Kidney capillary endothelial cell (primary cell): ENCODE results near the gene REEP3.
A peak's percentile ranks its signal among the peaks of the same experiment; 100 is the strongest.
"Not testable (repeated sequence)": the region's sequence is repeated elsewhere in the genome, so short reads cannot be mapped to it uniquely, and the experiment has no call there.

ENCODE experiments used
- DNase-seq: peaks from one replicate; pipeline ENCODE4 v3.0.0-alpha.2; 2018; ENCODE audit warnings: low spot score

The REEP3 gene

GRCh38 chr10:63630085-63630930, 109.1 kb downstream of the REEP3 start:
- peak; percentile 76 for DNase-seq

GRCh38 chr10:63630931-63631680, 109.9 kb downstream of the REEP3 start:
- no peak for DNase-seq

GRCh38 chr10:63631991-63632390, 110.8 kb downstream of the REEP3 start:
- DNase-seq: no peak

GRCh38 chr10:63633677-63634487, 112.7 kb downstream of the REEP3 start:
- peak; percentile 36 for DNase-seq

- DNase-seq: no peak
Measured at GRCh38 chr10:63634488-63635065, 113.4 kb downstream of the REEP3 start.

GRCh38 chr10:63636812-63637211, 115.6 kb downstream of the REEP3 start:
- no peak for DNase-seq

GRCh38 chr10:63637901-63638327, 116.7 kb downstream of the REEP3 start:
- no peak for DNase-seq

GRCh38 chr10:63641366-63641765, 120.2 kb downstream of the REEP3 start:
- no peak for DNase-seq

- no peak for DNase-seq
Measured at GRCh38 chr10:63641799-63642198, 120.6 kb downstream of the REEP3 start.

- DNase-seq: no peak
Measured at GRCh38 chr10:63642808-63643207, 121.6 kb downstream of the REEP3 start.

DNA sequence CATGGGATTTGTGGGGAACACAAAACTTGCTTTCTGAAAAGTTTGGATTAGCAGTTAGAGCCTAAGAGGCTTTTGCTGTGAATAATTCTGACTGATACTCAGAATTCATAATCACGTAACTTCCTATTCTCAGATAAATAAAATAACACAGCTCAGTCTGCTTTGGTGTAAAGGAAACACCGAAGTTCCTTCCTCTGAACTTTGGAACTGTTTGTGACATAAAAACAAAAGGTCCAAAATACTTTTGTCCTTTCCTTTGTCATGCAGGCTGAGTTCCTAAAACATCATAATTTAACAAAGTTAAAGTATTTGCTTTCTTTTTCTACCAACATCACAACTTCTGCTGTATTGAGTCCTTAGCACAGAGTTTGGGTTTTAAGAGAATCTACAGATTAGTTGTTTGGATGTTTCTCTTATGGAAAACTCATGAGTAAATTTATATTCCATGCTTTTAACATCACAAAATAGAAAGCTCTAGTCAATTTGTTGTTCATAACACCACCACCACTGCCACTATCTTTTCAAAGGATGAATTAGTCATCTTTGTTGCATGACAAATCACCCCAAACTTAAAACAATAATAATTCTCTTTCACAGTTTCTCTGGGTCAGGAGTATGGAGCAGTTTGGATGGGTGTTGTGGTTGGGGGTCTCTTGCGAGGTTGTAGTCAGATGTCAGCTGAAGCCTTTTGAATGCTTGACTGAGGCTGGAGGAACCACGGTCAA, 123.4 kb downstream of the REEP3 start:
- DNase-seq: peak; percentile 71

DNA sequence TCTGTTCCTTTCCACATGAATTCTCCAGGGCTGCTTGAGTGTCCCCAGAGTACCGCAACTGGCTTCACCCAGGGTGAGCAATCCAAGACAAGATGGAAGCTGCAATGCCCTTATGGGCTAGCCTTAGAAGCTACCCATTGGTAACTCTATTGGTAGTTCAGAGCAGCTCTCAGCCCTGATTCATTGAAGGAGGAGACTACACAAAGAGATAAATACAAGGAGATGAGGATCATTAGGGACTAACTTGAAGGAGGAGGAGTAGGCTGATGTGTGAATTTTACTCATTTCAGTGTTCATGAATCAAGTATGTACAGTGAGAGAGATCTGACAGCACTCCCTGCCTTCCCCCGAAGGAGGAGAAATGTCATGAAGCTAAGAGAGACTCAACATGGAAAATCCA, 124.0 kb downstream of the REEP3 start:
- no peak for DNase-seq

DNA sequence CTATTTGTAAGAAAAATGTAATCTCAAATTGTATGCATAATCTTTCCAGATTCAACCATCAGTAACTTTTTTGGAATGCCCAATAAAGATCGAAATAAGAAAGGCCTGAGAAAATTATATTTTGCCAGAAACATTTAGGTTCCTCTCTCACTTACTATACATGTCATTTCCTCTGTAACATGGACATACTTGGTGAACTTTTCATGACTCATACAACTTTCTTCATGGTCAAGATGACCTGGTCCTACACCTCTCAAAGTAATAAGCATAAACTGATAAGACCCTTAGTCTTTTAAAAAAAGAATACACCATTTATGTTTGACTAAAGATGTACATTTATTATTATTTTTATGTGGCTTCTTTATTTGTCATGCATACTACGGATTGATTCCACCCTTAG, 125.3 kb downstream of the REEP3 start:
- peak; percentile 44 for DNase-seq

DNA sequence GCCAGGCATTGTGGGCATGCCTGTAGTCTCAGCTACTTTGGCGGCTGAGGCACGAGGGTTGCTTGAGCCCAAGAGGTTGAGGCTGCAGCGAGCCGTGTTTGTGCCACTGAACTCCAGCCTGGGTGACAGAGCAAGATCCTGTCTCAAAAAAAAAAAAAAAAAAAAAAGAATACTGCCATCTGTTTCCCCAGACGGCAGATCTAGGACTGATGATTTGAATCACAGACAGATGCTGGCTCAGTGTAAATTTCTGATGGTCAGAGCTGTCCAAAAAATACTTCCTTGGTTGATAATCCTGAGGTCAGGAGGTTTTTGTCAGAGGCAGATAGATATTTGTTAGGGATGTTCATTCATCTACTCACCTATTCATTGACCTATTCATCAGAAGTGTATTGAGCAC, 130.7 kb downstream of the REEP3 start:
- DNase-seq: no peak

- no peak for DNase-seq
Measured at GRCh38 chr10:63653747-63654146, 132.5 kb downstream of the REEP3 start.

DNA sequence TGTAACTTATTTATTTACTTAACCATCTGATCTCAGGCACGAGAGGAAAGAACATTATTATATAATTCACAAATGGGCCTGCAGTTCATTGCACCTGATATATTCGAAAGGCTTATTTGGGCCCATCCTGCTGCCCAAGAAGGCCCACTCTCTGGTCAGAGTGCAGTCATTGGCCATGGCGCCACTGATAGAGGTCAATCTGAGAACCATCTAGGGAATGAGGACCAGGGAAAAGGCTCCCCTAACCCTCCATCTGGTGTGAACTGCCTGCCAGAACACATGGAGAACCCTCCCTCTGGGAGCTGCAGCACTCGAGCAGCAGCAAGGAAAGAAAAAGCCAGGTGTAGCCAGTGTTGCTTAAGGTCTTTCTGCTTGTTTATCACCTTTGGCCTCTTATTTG, 136.6 kb downstream of the REEP3 start:
- no peak for DNase-seq

GRCh38 chr10:63660941-63661340, 139.7 kb downstream of the REEP3 start:
- DNase-seq: not testable (repeated sequence)

DNA sequence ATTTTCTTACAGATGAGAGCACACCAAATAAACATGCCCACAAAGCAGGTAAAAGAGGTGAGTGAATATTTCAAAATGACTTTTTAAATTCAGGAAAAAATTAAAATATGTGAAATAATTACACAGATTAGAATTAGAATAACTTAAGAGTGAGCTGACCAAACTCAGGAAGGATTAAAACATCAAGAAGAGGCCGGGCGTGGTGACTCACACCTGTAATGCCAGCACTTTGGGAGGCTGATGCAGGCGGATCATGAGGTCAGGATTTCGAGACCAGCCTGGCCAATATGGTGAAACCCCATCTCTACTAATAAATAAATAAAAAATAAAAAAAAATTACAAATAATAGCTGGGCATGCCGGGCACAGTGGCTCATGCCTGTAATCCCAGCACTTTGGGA, 140.1 kb downstream of the REEP3 start:
- DNase-seq: no peak

DNA sequence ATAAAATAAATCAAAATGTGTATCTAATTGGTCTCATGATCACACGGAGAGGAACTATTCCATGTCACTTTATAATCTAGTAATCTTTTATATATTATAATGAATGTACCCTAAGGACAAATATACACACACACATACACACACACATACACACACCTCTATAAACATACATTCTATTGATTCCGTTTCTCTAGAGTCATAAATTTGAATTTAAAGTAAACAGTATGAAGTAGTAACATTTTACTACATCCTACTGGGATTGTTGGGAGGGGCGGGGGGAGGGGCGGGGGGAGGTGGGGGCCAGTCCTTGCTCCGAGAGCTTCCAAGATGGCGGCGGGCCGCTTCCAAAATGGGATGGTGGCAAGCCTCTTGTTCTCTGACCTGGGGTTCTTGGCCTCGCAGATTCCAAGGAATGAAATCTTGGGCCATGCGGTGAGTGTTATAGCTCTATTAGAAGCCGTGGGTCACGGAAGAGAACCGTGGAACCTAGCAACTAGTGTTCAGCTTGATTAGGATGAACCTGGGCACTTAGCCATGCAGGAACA, 143.2 kb downstream of the REEP3 start:
- no peak for DNase-seq

DNA sequence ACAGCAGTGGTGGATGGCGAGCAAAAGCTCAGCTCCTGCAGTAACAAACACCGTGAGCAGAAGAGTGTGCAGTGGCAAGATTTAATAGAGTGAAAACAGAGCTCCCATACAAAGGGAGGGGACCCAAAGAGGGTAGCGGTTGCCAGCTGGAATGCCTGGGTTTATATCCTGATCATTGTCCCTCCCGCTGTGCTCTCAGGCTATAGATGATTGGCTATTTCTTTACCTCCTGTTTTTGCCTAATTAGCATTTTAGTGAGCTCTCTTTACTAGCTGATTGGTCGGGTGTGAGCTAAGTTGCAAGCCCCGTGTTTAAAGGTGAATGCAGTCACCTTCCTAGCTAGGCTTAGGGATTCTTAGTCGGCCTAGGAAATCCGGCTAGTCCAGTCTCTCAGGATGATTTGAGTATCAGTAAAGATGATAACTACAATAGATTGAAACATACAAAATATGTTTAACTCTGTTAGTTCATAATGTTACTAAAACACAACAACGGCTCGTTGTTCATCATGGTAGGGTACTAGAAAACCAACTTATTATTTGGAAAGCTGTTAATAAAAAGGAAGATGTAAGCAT, 143.9 kb downstream of the REEP3 start:
- DNase-seq: not testable (repeated sequence)

DNA sequence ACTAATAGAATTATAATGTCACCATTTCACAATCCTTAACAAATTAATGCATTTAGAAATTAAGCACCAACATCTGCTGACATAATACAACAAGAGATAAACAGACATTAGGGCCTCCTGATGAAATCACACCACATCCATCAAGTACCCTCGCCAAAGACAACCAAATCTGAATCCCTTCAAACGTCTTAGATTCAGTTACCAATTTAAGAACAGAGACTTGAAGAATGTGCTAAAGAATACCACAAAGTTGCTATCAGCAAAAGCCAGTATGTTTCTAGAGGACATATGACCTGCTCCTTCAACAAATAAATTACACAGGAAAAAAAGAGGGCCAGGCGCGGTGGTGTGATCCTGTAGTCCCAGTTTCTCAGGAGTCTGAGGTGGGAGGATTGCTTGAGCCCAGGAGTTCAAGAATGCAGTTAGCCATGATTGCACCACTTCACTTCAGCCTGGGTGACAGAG, 144.5 kb downstream of the REEP3 start:
- DNase-seq: no peak
